Measurements from ENCODE around the gene CCDC39. TPM values are rescaled to one million over a fixed set of nuclear protein-coding genes. Genes with fewer than 3 reads are reported as not detected.

Gene CCDC39
- total and polyA plus RNA-seq, 9 of the 15 experiments (the other 6 are each of a cell fraction or from before 2014, with no cell fraction given) = not detected

DNA sequence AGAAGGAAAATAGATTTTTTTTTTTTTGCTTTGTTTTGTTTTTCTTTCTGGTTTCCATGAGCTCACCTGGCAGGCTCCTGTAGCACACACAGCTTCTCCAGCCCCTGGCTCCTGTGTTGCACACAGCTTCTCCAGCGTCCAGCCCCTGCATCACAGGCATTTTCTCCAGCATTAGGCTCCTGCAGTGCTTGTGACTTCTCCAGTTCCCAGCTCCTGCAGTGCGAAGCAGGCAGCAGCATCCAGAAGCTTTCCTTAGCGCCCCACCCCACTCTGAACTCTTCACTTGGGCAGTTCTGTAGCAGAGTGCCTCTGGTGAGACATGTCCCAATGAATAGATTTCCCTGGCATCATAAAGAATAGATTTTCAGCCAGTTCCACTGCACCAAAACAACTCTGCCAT lies 5.5 kb upstream of the CCDC39 start (continued):
- TF ChIP-seq RFX7 (CRISPR knock-in tag; IDR thresholded peaks at IDR 0.05) (no peak), MED1 (CRISPR knock-in tag; IDR thresholded peaks at IDR 0.05; ENCODE audit: borderline replicate concordance) (no peak), POLR2B (IDR thresholded peaks at IDR 0.05; ENCODE audit: low read depth, partially characterized antibody) (no peak), MAFG (tag; conservative IDR thresholded peaks at IDR 0.05) (no peak), RREB1 (CRISPR knock-in tag; IDR thresholded peaks at IDR 0.05) (no peak), ZNF445 (CRISPR knock-in tag; IDR thresholded peaks at IDR 0.05; ENCODE audit: low read depth) (no peak), ZNF174 (CRISPR knock-in tag; IDR thresholded peaks at IDR 0.05) (no peak), HOMEZ (CRISPR knock-in tag; IDR thresholded peaks at IDR 0.05) (no peak)

Measured in K562 (cell line).